ENCODE results near the gene ANGEL2. TPM values are rescaled to one million over a fixed set of nuclear protein-coding genes. Genes with fewer than 3 reads are reported as not detected.

Gene ANGEL2
- total and polyA plus RNA-seq, 2 of the 13 experiments (the other 11 are each of a cell fraction or from before 2014, with no cell fraction given): 12.3 to 25.4 TPM

DNA sequence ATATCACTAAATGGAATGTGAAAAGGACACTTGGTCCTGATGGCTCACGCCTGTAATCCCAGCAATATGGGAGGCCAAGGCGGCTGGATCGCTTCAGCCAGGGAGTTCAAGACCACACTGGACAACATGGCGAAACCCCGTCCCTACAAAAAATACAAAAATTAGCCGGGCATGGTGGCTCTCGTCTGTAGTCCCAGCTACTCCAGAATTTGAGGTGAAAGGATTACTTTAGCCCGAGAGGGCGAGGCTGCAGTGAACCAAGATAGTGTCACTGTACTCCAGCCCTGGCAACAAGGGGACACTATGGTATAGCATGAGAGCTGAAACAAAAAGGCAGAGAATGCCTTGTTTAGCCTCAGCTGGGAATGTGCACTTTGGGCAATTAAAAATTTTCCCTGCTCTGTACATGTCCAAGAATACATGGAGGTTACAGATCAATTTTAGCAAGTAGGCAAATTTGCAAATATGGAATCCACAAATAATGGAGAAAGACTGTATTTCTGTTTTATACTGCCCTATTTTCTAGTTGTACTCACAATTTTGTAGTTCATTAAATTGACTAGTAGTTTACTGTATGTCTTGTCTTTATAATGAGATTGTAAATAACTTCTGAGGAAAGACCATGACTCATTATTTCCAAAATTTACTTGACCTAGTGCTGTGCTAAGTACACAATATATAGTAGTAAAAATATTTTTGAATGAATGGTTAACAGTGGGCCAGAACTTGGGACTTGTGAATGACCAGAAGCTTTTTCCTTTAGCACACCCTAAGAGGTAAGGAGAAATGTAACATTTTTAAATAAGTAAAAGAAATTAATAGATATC lies 2.0 kb upstream of the ANGEL2 start:
- no peak overlapping the region for H3K9ac ChIP-seq (ENCODE audit: insufficient read depth, low read depth, low read length)
- no peak overlapping the region for H3K4me2 ChIP-seq (ENCODE audit: low read depth, low read length)
- H3K4me1 ChIP-seq (ENCODE audit: insufficient read depth, low read length): peaks cover 32% of the 10 kb centered on the region
- ATAC-seq: no peak
- POLR2A ChIA-PET: no interaction called here
- no peak overlapping the region for H3K27ac ChIP-seq (ENCODE audit: extremely low read length, insufficient read depth, low read length)
- CTCF ChIA-PET (ENCODE audit: low intra/inter-chr PET ratio, low total read pairs): no interaction called here
- H2AFZ ChIP-seq (ENCODE audit: low read length): no peak overlapping the region
- in situ Hi-C loops (cut with HindIII; ENCODE audit: extremely low pct_ligation_motif_present, low pct_unique_long_range_greater_than_20kb) (no loop called here), intact Hi-C loops (cut with micrococcal nuclease; ENCODE audit: unreplicated experiment) (loop anchor here (5.0 kb wide), 1 partner anchor 35 kb away; the partner anchor contains the start of gene RPS6KC1)
- BruUV-seq (replicated peaks): no TSS peak
- peaks cover 0 to 3% of the 10 kb centered on the region in 2 experiments; a peak in 1 of 5 replicates for H3K36me3 ChIP-seq (replicated peaks in 1 of 2; ENCODE audit: control insufficient read depth in 1 of 2, insufficient read depth in 2 of 2, low read length in 2 of 2)
- DNase-seq (ENCODE audit: low spot score): no peak
- H3K4me3 ChIP-seq (replicated peaks in 1 of 3; ENCODE audit: insufficient read depth in 1 of 3, low read depth in 2 of 3, low read length in 3 of 3): no peak overlapping the region
- H4K20me1 ChIP-seq (ENCODE audit: insufficient read depth, low read length): no peaks in the 10 kb centered on the region
- no peaks in the 10 kb centered on the region for H3K9me3 ChIP-seq (ENCODE audit: low read length)
- TF ChIP-seq PAX8 (CRISPR knock-in tag; IDR thresholded peaks at IDR 0.05; ENCODE audit: borderline replicate concordance) (no peak), PCBP2 (optimal IDR thresholded peaks at IDR 0.05; ENCODE audit: low read depth, low read length, poor library complexity, severe bottlenecking) (no peak), ZBTB42 (CRISPR knock-in tag; IDR thresholded peaks at IDR 0.05) (no peak), ZNF20 (CRISPR knock-in tag; IDR thresholded peaks at IDR 0.05) (no peak), MAFK (conservative IDR thresholded peaks at IDR 0.05 in 1 of 2, IDR thresholded peaks at IDR 0.05 in 1 of 2; ENCODE audit: low read length in 2 of 2) (peak in 1 of 2 experiments; percentile 49; a peak in 1 of 4 replicates), BORCS8-MEF2B (CRISPR knock-in tag; IDR thresholded peaks at IDR 0.05) (no peak)
- TF ChIP-seq, protein P1, sequence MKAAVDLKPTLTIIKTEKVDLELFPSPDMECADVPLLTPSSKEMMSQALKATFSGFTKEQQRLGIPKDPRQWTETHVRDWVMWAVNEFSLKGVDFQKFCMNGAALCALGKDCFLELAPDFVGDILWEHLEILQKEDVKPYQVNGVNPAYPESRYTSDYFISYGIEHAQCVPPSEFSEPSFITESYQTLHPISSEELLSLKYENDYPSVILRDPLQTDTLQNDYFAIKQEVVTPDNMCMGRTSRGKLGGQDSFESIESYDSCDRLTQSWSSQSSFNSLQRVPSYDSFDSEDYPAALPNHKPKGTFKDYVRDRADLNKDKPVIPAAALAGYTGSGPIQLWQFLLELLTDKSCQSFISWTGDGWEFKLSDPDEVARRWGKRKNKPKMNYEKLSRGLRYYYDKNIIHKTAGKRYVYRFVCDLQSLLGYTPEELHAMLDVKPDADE (CRISPR knock-in tag; IDR thresholded peaks at IDR 0.05): no peak
- TF ChIP-seq, protein P2, sequence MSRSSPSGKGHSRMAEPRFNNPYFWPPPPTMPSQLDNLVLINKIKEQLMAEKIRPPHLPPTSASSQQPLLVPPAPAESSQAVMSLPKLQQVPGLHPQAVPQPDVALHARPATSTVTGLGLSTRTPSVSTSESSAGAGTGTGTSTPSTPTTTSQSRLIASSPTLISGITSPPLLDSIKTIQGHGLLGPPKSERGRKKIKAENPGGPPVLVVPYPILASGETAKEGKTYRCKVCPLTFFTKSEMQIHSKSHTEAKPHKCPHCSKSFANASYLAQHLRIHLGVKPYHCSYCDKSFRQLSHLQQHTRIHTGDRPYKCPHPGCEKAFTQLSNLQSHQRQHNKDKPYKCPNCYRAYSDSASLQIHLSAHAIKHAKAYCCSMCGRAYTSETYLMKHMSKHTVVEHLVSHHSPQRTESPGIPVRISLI (CRISPR knock-in tag; IDR thresholded peaks at IDR 0.05; ENCODE audit: borderline replicate concordance): no peak
- TF ChIP-seq, protein P3, sequence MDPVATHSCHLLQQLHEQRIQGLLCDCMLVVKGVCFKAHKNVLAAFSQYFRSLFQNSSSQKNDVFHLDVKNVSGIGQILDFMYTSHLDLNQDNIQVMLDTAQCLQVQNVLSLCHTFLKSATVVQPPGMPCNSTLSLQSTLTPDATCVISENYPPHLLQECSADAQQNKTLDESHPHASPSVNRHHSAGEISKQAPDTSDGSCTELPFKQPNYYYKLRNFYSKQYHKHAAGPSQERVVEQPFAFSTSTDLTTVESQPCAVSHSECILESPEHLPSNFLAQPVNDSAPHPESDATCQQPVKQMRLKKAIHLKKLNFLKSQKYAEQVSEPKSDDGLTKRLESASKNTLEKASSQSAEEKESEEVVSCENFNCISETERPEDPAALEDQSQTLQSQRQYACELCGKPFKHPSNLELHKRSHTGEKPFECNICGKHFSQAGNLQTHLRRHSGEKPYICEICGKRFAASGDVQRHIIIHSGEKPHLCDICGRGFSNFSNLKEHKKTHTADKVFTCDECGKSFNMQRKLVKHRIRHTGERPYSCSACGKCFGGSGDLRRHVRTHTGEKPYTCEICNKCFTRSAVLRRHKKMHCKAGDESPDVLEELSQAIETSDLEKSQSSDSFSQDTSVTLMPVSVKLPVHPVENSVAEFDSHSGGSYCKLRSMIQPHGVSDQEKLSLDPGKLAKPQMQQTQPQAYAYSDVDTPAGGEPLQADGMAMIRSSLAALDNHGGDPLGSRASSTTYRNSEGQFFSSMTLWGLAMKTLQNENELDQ (CRISPR knock-in tag; IDR thresholded peaks at IDR 0.05; ENCODE audit: borderline replicate concordance): no peak
- H3K79me2 ChIP-seq (ENCODE audit: insufficient read depth, low read length): peaks cover 25% of the 10 kb centered on the region
- H3K27me3 ChIP-seq (ENCODE audit: control insufficient read depth in 1 of 2, insufficient read depth in 2 of 2, low read length in 2 of 2): no peaks in the 10 kb centered on the region; a peak in 1 of 5 replicates
- FAIRE-seq: no peak
- 81% methylated on average over 9 of the region's 9 CpGs for WGBS (ENCODE audit: low lambda C conversion rate)

Measured in HepG2 (cell line).